HCT116 (cell line): ENCODE data around the gene GPR3. TPM values are rescaled to one million over a fixed set of nuclear protein-coding genes. Genes with fewer than 3 reads are reported as not detected.

Experiments used
- ATAC-seq: fragments of 200-7000 bp; cut with Tn5 transposase; 2 replicates; pipeline ENCODE4 v1.9.1; 2020; ENCODE audit warnings: mild to moderate bottlenecking, moderate library complexity
- BruUV-seq: library from RNA; stranded (reverse); fragments of 400-500 nt; replicated peaks from 2 replicates; lab custom pipeline; 2021; lab: Mats Ljungman, UMichigan
- CTCF ChIA-PET: fragments of 300-600 bp; sonication (Branson Sonifier 250); formaldehyde crosslinking; loops from one replicate; lab custom pipeline; 2021; ENCODE audit warnings: antibody characterized with exemption; lab: Charles Lee
- POLR2A ChIA-PET: fragments of 300-600, 350-600 bp; sonication (Branson Sonifier 250); formaldehyde crosslinking; loops from one replicate; lab custom pipeline; 2021; ENCODE audit warnings: antibody characterized with exemption; lab: Charles Lee
- RAD21 ChIA-PET, 2 experiments: fragments of 300-600 bp; sonication (Branson Sonifier 250); formaldehyde crosslinking; loops; one replicate each; lab custom pipeline; 2023; ENCODE audit warnings: low total read pairs in 2 of 2; ENCODE audit not compliant: uncharacterized antibody in 2 of 2, unreplicated experiment in 2 of 2, low non-redundant PET in 1 of 2; lab: Charles Lee
- DNase-seq: peaks from one replicate; pipeline ENCODE4 v3.0.0-alpha.2; 2010; ENCODE audit warnings: low read depth, low spot score
- H2AFZ ChIP-seq: fragments of 200-600 bp; shearing (Covaris generic), sonication (generic); 2 replicates; pipeline ENCODE4 v1.6.1; 2017; ENCODE audit warnings: low read depth, mixed run types, mixed read lengths, antibody characterized with exemption, low read length; ENCODE audit not compliant: poor library complexity, severe bottlenecking
- H3K27ac ChIP-seq: 2 replicates; pipeline ENCODE4 v1.5.1; 2012; ENCODE audit warnings: low read depth, low read length
- H3K27me3 ChIP-seq: fragments of 200-600 bp; sonication (generic); 2 replicates; pipeline ENCODE4 v1.6.1; 2016; ENCODE audit warnings: mixed run types, low read length, mixed read lengths; ENCODE audit not compliant: insufficient read depth
- H3K36me3 ChIP-seq, 2 experiments: fragments of 200-500 bp in 1 of 2; fragments of 200-600 bp in 1 of 2; sonication (Bioruptor generic) in 1 of 2; sonication (generic) in 1 of 2; 2 replicates each; pipeline versions ENCODE4 v1.5.1 to v1.6.1; 2014 to 2016; ENCODE audit warnings: low read length in 2 of 2, inconsistent platforms in 1 of 2, mixed read lengths in 1 of 2, mixed run types in 1 of 2; ENCODE audit not compliant: insufficient read depth in 2 of 2, control insufficient read depth in 1 of 2
- H3K4me1 ChIP-seq, 2 experiments: fragments of 200-600 bp in 1 of 2; sonication (generic) in 1 of 2; 2 replicates each; pipeline versions ENCODE4 v1.5.1 to v1.6.1; 2012 to 2017; ENCODE audit warnings: low read length in 2 of 2, inconsistent platforms in 1 of 2, mild to moderate bottlenecking in 1 of 2, mixed read lengths in 1 of 2, mixed run types in 1 of 2, moderate library complexity in 1 of 2; ENCODE audit not compliant: insufficient read depth in 2 of 2, control insufficient read depth in 1 of 2
- H3K4me2 ChIP-seq: fragments of 200-600 bp; sonication (generic); 2 replicates; pipeline ENCODE4 v1.6.1; 2017; ENCODE audit warnings: mixed run types, low read length, mixed read lengths
- H3K4me3 ChIP-seq, 2 experiments: fragments of 200-600 bp in 1 of 2; sonication (generic) in 1 of 2; replicated peaks in 1 of 2; 2 replicates each; pipeline ENCODE4 v1.5.1; 2011 to 2016; ENCODE audit warnings: low read length in 2 of 2, control low read depth in 1 of 2, low read depth in 1 of 2, mild to moderate bottlenecking in 1 of 2, mixed read lengths in 1 of 2, mixed run types in 1 of 2
- H3K79me2 ChIP-seq: fragments of 200-600 bp; sonication (generic); 2 replicates; pipeline ENCODE4 v1.6.1; 2017; ENCODE audit warnings: mild to moderate bottlenecking, mixed run types, low read length, moderate library complexity, mixed read lengths; ENCODE audit not compliant: insufficient read depth
- H3K9ac ChIP-seq: fragments of 200-600 bp; sonication (generic); 2 replicates; pipeline ENCODE4 v1.6.1; 2016; ENCODE audit warnings: low read length, mixed read lengths
- H3K9me2 ChIP-seq: fragments of 200-600 bp; sonication (generic), shearing (Covaris generic); 2 replicates; pipeline ENCODE4 v1.6.1; 2017; ENCODE audit warnings: mixed run types, mild to moderate bottlenecking, moderate library complexity; ENCODE audit not compliant: insufficient read depth
- H3K9me3 ChIP-seq, 2 experiments: fragments of 200-500 bp in 1 of 2; fragments of 200-600 bp in 1 of 2; sonication (Bioruptor generic) in 1 of 2; sonication (generic) in 1 of 2; 2 replicates each; pipeline ENCODE4 v1.6.1; 2014 to 2017; ENCODE audit warnings: low read length in 2 of 2, mixed read lengths in 2 of 2, inconsistent platforms in 1 of 2, low read depth in 1 of 2, mild to moderate bottlenecking in 1 of 2, mixed run types in 1 of 2, moderate library complexity in 1 of 2; ENCODE audit not compliant: control insufficient read depth in 1 of 2, insufficient read depth in 1 of 2
- H4K20me1 ChIP-seq: fragments of 200-600 bp; sonication (generic), shearing (Covaris generic); 2 replicates; pipeline ENCODE4 v1.6.1; 2017; ENCODE audit warnings: mixed run types, mild to moderate bottlenecking, moderate library complexity; ENCODE audit not compliant: insufficient read depth
- CTCF ChIP-seq, 3 experiments: fragments of 200-600 bp in 1 of 3; sonication (generic) in 1 of 3; IDR thresholded peaks in 2 of 3; conservative IDR thresholded peaks in 1 of 3; 2 replicates each; pipeline ENCODE4 v1.5.1; 2012 to 2017; ENCODE audit warnings: low read depth in 2 of 3, low read length in 2 of 3, antibody characterized with exemption in 1 of 3, borderline replicate concordance in 1 of 3, control low read depth in 1 of 3, mild to moderate bottlenecking in 1 of 3, mixed read lengths in 1 of 3, mixed run types in 1 of 3, moderate library complexity in 1 of 3; ENCODE audit not compliant: insufficient read depth in 1 of 3
- EZH2 ChIP-seq: fragments of 200-600 bp; sonication (generic); IDR thresholded peaks from 2 replicates; pipeline ENCODE4 v1.6.1; 2017; ENCODE audit warnings: antibody characterized with exemption, mixed run types
- POLR2A ChIP-seq: IDR thresholded peaks from 2 replicates; pipeline ENCODE4 v1.7.0; 2011; ENCODE audit warnings: borderline replicate concordance; ENCODE audit not compliant: insufficient read depth, insufficient read length; ENCODE audit errors: extremely low read depth
- POLR2AphosphoS5 ChIP-seq: IDR thresholded peaks from 2 replicates; pipeline ENCODE4 v1.6.1; 2011; ENCODE audit warnings: mild to moderate bottlenecking, low read depth, low read length, moderate library complexity
- RAD21 ChIP-seq: IDR thresholded peaks from 2 replicates; pipeline ENCODE4 v1.6.1; 2012; ENCODE audit warnings: low read depth, mild to moderate bottlenecking
- REST ChIP-seq: IDR thresholded peaks from 2 replicates; pipeline ENCODE4 v1.6.1; 2012; ENCODE audit warnings: low read depth
- SP1 ChIP-seq: IDR thresholded peaks from 2 replicates; pipeline ENCODE4 v1.6.1; 2012; ENCODE audit warnings: low read depth
- YY1 ChIP-seq: IDR thresholded peaks from 2 replicates; pipeline ENCODE4 v1.6.1; 2011; ENCODE audit warnings: low read length, low read depth, moderate library complexity, mild to moderate bottlenecking; ENCODE audit not compliant: insufficient replicate concordance; ENCODE audit errors: extremely low read depth
- ZBTB33 ChIP-seq: IDR thresholded peaks from 2 replicates; pipeline ENCODE4 v1.6.1; 2011; ENCODE audit warnings: mild to moderate bottlenecking, low read length, moderate library complexity; ENCODE audit not compliant: insufficient replicate concordance; ENCODE audit errors: extremely low read depth
- ZFX ChIP-seq: fragments of 450-650 bp; IDR thresholded peaks from 2 replicates; pipeline ENCODE4 v1.6.1; 2017
- intact Hi-C: fragments of 100-400 bp; cut with micrococcal nuclease; formaldehyde crosslinking; loops from 2 replicates; pipeline ENCODE4 v1.10.0; 2022
- total RNA-seq: library from RNA; stranded (reverse); gene quantifications from one replicate; pipeline ENCODE4 v1.2.1, GENCODE V29; 2021; ENCODE audit not compliant: unreplicated experiment

GPR3 gene
- total RNA-seq, 1 experiment from 2014 or later: 2.8 TPM

GRCh38 chr1:27348861-27349783 lies 43.3 kb upstream of the GPR3 start:
- Histone ChIP-seq H2AFZ (no peak overlapping the region), H3K4me2 (peak overlapping the region; percentile 96), H3K27me3 (no peaks in the 10 kb centered on the region), H3K36me3 (no peaks in the 10 kb centered on the region), H3K4me3 (peak overlapping the region; percentile 29 to 56), H3K27ac (peak overlapping the region; percentile 77)
- ChIA-PET POLR2A (interaction anchor here (1.0 to 1.3 kb wide), 2 partner anchors 8 to 17 kb away, joined by 5 to 11 read pairs; partner anchors contain the start of gene MAP3K6), RAD21 (no interaction called here)
- intact Hi-C loops: loop anchor here (1.0 kb wide), 1 partner anchor 8 kb away; no protein-coding TSS in a partner anchor
- ATAC-seq: peak; percentile 86
- TF ChIP-seq EZH2: no peak
- TF ChIP-seq ZBTB33: no peak
- no peak for TF ChIP-seq CTCF (IDR thresholded peaks at IDR 0.05 in 2 of 3, conservative IDR thresholded peaks at IDR 0.05 in 1 of 3; ENCODE audit: borderline replicate concordance in 1 of 3, insufficient read depth in 1 of 3, low read depth in 2 of 3, low read length in 2 of 3)
- peak; percentile 40; the same call in 1 of the 2 replicates for TF ChIP-seq POLR2AphosphoS5
- TF ChIP-seq SP1: no peak
- TF ChIP-seq POLR2A: no peak
- TF ChIP-seq ZFX: peak; percentile 28; the same call in 1 of the 2 replicates
- no peak for TF ChIP-seq RAD21
- no peak for TF ChIP-seq REST
- no peak for TF ChIP-seq YY1
- TF ChIP-seq, all 23 proteins: peak for 2
- DNase-seq: peak; percentile 62
- CTCF ChIA-PET: interaction anchor here (1.1 to 1.5 kb wide), 3 partner anchors 8 to 17 kb away, joined by 3 to 7 read pairs (median 4); partner anchors contain the start of gene MAP3K6
- BruUV-seq: no TSS peak
- H3K9me2 ChIP-seq: no peaks in the 10 kb centered on the region
- H3K4me1 ChIP-seq: peaks cover 26 to 41% of the 10 kb centered on the region in 2 experiments
- H3K9ac ChIP-seq: peak overlapping the region; percentile 67
- no peaks in the 10 kb centered on the region for H3K9me3 ChIP-seq
- no peaks in the 10 kb centered on the region for H4K20me1 ChIP-seq
- 0 out of 2 replicates have a peak, but pooled peaks cover 3% of the 10 kb centered on the region for H3K79me2 ChIP-seq
